Hepatocyte (in vitro differentiated cells): ENCODE measurements around the gene MGME1.

Experiments
- CTCF ChIP-seq: fragments of 200-600 bp; sonication (generic); IDR thresholded peaks from 2 replicates; pipeline ENCODE4 v1.5.1; 2016; ENCODE audit warnings: antibody characterized with exemption, mild to moderate bottlenecking; ENCODE audit not compliant: poor library complexity
- EZH2 ChIP-seq: fragments of 200-600 bp; sonication (generic); IDR thresholded peaks from 2 replicates; pipeline ENCODE4 v1.6.1; 2016; ENCODE audit warnings: antibody characterized with exemption, mild to moderate bottlenecking, borderline replicate concordance

- TF ChIP-seq CTCF (no peak), EZH2 (no peak)
These were observed 70.2 kb downstream of the MGME1 start for GRCh38 chr20:18039063-18039462.
